Calu3 (cell line): ENCODE measurements around the gene CDC42. TPM values are rescaled to one million over a fixed set of nuclear protein-coding genes. Genes with fewer than 3 reads are reported as not detected.

ENCODE experiments used
- BruUV-seq: library from RNA; stranded (reverse); fragments of 400-500 nt; replicated peaks from 2 replicates; lab custom pipeline; 2021; lab: Mats Ljungman, UMichigan
- CTCF ChIA-PET: fragments of 300-600 bp; sonication (Branson Sonifier 250); formaldehyde crosslinking; loops from one replicate; lab custom pipeline; 2022; ENCODE audit warnings: antibody characterized with exemption; lab: Charles Lee
- DNase-seq: peaks from one replicate; pipeline ENCODE4 v3.0.0; 2022
- H3K27ac Mint-ChIP-seq: one replicate; pipeline ENCODE4 v1.8.0; 2022; ENCODE audit warnings: mixed read lengths; ENCODE audit not compliant: unreplicated experiment
- H3K27me3 Mint-ChIP-seq: one replicate; pipeline ENCODE4 v1.8.0; 2022; ENCODE audit warnings: mixed read lengths; ENCODE audit not compliant: unreplicated experiment
- H3K36me3 Mint-ChIP-seq: one replicate; pipeline ENCODE4 v1.8.0; 2022; ENCODE audit warnings: mild to moderate bottlenecking, moderate library complexity, mixed read lengths; ENCODE audit not compliant: insufficient read depth, unreplicated experiment
- H3K4me1 Mint-ChIP-seq: one replicate; pipeline ENCODE4 v1.8.0; 2022; ENCODE audit warnings: mild to moderate bottlenecking, low read depth, mixed read lengths; ENCODE audit not compliant: unreplicated experiment
- H3K4me3 Mint-ChIP-seq: one replicate; pipeline ENCODE4 v1.8.0; 2022; ENCODE audit warnings: mild to moderate bottlenecking, low read depth, moderate library complexity, mixed read lengths; ENCODE audit not compliant: unreplicated experiment
- H3K9me3 Mint-ChIP-seq: one replicate; pipeline ENCODE4 v1.8.0; 2022; ENCODE audit warnings: low read depth, mixed read lengths; ENCODE audit not compliant: unreplicated experiment
- intact Hi-C: fragments of 100-400 bp; cut with micrococcal nuclease; formaldehyde crosslinking; loops from one replicate; pipeline ENCODE4 v1.10.0; 2022; ENCODE audit not compliant: unreplicated experiment
- total RNA-seq: library from RNA; stranded (reverse); gene quantifications from 2 replicates; pipeline ENCODE4 v1.2.3, GENCODE V29; 2022
- TF ChIP-seq, protein P1 (sequence below): fragments of 200-600 bp; IDR thresholded peaks from one replicate; pipeline ENCODE4 v1.8.0; 2022; ENCODE audit warnings: antibody characterized with exemption; ENCODE audit not compliant: unreplicated experiment

The CDC42 gene
- total RNA-seq, 1 experiment from 2014 or later, result 204 TPM

DNA sequence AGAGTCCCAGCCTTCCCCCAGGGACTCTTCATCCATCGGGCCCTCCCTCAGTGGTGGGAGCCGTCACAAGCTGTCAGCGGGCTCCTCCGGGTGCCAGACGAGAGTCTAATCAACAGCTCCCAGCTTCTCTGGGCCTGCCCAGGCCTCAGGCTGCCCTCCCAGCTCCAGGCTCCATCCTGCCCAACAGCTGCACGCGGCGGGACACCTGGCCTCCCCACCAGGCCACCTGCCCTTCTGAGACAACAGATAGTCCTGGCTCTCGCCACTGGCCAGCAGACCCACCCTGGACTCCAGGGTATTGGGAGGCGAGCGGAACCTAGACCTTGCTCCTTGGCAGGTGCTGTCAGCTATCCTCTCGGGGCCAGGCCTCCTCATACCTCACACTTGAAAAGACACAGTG is 87.3 kb downstream of the CDC42 start:
- Mint-ChIP-seq H3K4me3 (no peak overlapping the region), H3K27ac (no peak overlapping the region), H3K36me3 (peaks cover 24% of the 10 kb centered on the region), H3K4me1 (no peaks in the 10 kb centered on the region), H3K27me3 (no peaks in the 10 kb centered on the region), H3K9me3 (no peaks in the 10 kb centered on the region)
- BruUV-seq, result no TSS peak
- TF ChIP-seq, protein P1, sequence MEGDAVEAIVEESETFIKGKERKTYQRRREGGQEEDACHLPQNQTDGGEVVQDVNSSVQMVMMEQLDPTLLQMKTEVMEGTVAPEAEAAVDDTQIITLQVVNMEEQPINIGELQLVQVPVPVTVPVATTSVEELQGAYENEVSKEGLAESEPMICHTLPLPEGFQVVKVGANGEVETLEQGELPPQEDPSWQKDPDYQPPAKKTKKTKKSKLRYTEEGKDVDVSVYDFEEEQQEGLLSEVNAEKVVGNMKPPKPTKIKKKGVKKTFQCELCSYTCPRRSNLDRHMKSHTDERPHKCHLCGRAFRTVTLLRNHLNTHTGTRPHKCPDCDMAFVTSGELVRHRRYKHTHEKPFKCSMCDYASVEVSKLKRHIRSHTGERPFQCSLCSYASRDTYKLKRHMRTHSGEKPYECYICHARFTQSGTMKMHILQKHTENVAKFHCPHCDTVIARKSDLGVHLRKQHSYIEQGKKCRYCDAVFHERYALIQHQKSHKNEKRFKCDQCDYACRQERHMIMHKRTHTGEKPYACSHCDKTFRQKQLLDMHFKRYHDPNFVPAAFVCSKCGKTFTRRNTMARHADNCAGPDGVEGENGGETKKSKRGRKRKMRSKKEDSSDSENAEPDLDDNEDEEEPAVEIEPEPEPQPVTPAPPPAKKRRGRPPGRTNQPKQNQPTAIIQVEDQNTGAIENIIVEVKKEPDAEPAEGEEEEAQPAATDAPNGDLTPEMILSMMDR, result no peak
- DNase-seq, result no peak
- intact Hi-C loops, result no loop called here
- CTCF ChIA-PET, result interaction anchor here (0.6 kb wide), 1 partner anchor 41 kb away, joined by 3 read pairs; no protein-coding TSS in a partner anchor

Other genes starting within 250 kb of the CDC42 start
- gene LDLRAD2, start 240.4 kb upstream of the CDC42 start, total RNA-seq, result 0.12 TPM in 1 of 2 replicates, not detected in the other
- gene HSPG2, start 115.4 kb upstream of the CDC42 start, total RNA-seq, result 397 and 398 TPM in 2 replicates
- gene CELA3B, start 75.7 kb upstream of the CDC42 start, total RNA-seq, result not detected in 2 replicates
- gene CELA3A, start 51.1 kb upstream of the CDC42 start, total RNA-seq, result not detected in 2 replicates
- 1.9 and 2.4 TPM in 2 replicates for gene WNT4, start 90.4 kb downstream of the CDC42 start, total RNA-seq